B cell (primary cell): ENCODE results near the gene RRP1. TPM values are rescaled to one million over a fixed set of nuclear protein-coding genes. Genes with fewer than 3 reads are reported as not detected.

Experiments
- ATAC-seq: fragments of 200-7000 bp; cut with Tn5 transposase; one replicate; pipeline ENCODE4 v1.10.0; 2021; ENCODE audit warnings: low read depth, mild to moderate bottlenecking, moderate number of reproducible peaks, moderate library complexity
- CTCF ChIA-PET: fragments of 350-600 bp; sonication (Branson Sonifier 250); formaldehyde crosslinking; loops from one replicate; lab custom pipeline; 2021; ENCODE audit warnings: antibody characterized with exemption, inconsistent platforms; lab: Charles Lee
- POLR2A ChIA-PET: fragments of 350-600 bp; sonication (Branson Sonifier 250); formaldehyde crosslinking; loops from one replicate; lab custom pipeline; 2021; ENCODE audit warnings: antibody characterized with exemption; lab: Charles Lee
- DNase-seq: peaks from one replicate; pipeline ENCODE4 v3.0.0; 2013
- H2AFZ ChIP-seq: 2 replicates; pipeline ENCODE4 v1.6.1; 2012; ENCODE audit warnings: mild to moderate bottlenecking, low read depth, low read length; ENCODE audit not compliant: insufficient read depth, poor library complexity, severe bottlenecking
- H3K27ac ChIP-seq, 2 donors: 1 replicate in 1 of 2; 2 replicates in 1 of 2; pipeline ENCODE4 v1.5.1; 2012 to 2013; ENCODE audit warnings: low read length in 2 of 2, mild to moderate bottlenecking in 2 of 2, moderate library complexity in 1 of 2
- H3K27me3 ChIP-seq, 4 experiments: fragments of 200-600 bp in 1 of 4; sonication (generic) in 1 of 4; replicated peaks in 1 of 4; 1 replicate in 2 of 4; 2 replicates in 2 of 4; pipeline versions ENCODE4 v1.6.1 to v1.7.0; 2013 to 2016; ENCODE audit warnings: low read length in 3 of 4, mild to moderate bottlenecking in 2 of 4, mixed read lengths in 1 of 4, moderate library complexity in 1 of 4; ENCODE audit not compliant: insufficient read depth in 4 of 4, control insufficient read depth in 3 of 4; ENCODE audit errors: control extremely low read depth in 1 of 4
- H3K36me3 ChIP-seq, 2 experiments: replicated peaks in 1 of 2; 1 replicate in 1 of 2; 2 replicates in 1 of 2; pipeline versions ENCODE4 v1.6.1 to v1.7.1; 2013; ENCODE audit warnings: low read length in 1 of 2; ENCODE audit not compliant: insufficient read depth in 2 of 2, control insufficient read depth in 1 of 2; ENCODE audit errors: control extremely low read depth in 1 of 2, extremely low read depth in 1 of 2
- H3K4me1 ChIP-seq, 2 donors: fragments of 200-600 bp in 1 of 2; sonication (generic) in 1 of 2; 1 replicate in 1 of 2; 2 replicates in 1 of 2; pipeline versions ENCODE4 v1.5.1 to v1.6.1; 2013 to 2017; ENCODE audit warnings: low read length in 2 of 2; ENCODE audit not compliant: control insufficient read depth in 2 of 2, insufficient read depth in 2 of 2
- H3K4me2 ChIP-seq: replicated peaks from 2 replicates; pipeline ENCODE3; 2012; ENCODE audit warnings: mild to moderate bottlenecking, low read depth, low read length; ENCODE audit not compliant: poor library complexity, severe bottlenecking
- H3K4me3 ChIP-seq, 5 experiments: fragments of 200-600 bp in 1 of 5; sonication (generic) in 1 of 5; 1 replicate in 3 of 5; 2 replicates in 2 of 5; pipeline versions ENCODE4 v1.5.1 to v1.7.0; 2011 to 2016; ENCODE audit warnings: low read length in 4 of 5, mild to moderate bottlenecking in 4 of 5, low read depth in 2 of 5, control low read depth in 1 of 5, moderate library complexity in 1 of 5; ENCODE audit not compliant: insufficient read depth in 1 of 5; ENCODE audit errors: control extremely low read depth in 1 of 5, extremely low read depth in 1 of 5
- H3K79me2 ChIP-seq: fragments of 200-600 bp; sonication (generic); one replicate; pipeline ENCODE4 v1.6.0; 2016; ENCODE audit warnings: low read length; ENCODE audit not compliant: control insufficient read depth, insufficient read depth
- H3K9ac ChIP-seq: fragments of 200-600 bp; sonication (generic); 2 replicates; pipeline ENCODE4 v1.6.1; 2017; ENCODE audit warnings: mild to moderate bottlenecking, low read length, moderate library complexity
- H3K9me3 ChIP-seq, 3 donors: one replicate each; pipeline versions ENCODE4 v1.6.1 to v1.7.1; 2013; ENCODE audit warnings: low read length in 2 of 3; ENCODE audit not compliant: control insufficient read depth in 2 of 3, insufficient read depth in 1 of 3; ENCODE audit errors: control extremely low read depth in 1 of 3
- H4K20me1 ChIP-seq: 2 replicates; pipeline ENCODE4 v1.6.0; 2012; ENCODE audit warnings: mild to moderate bottlenecking, low read length; ENCODE audit not compliant: insufficient read depth, control insufficient read depth, poor library complexity, severe bottlenecking
- H3K27ac Mint-ChIP-seq: one replicate; pipeline ENCODE4 v1.8.0; 2021; ENCODE audit warnings: mixed read lengths
- H3K27me3 Mint-ChIP-seq: one replicate; pipeline ENCODE4 v1.8.0; 2021; ENCODE audit warnings: mixed read lengths
- H3K4me1 Mint-ChIP-seq: one replicate; pipeline ENCODE4 v1.8.0; 2021; ENCODE audit warnings: mixed read lengths
- H3K4me3 Mint-ChIP-seq: one replicate; pipeline ENCODE4 v1.8.0; 2021; ENCODE audit warnings: mixed read lengths
- H3K9me3 Mint-ChIP-seq: one replicate; pipeline ENCODE4 v1.8.0; 2022; ENCODE audit warnings: mixed read lengths; ENCODE audit not compliant: insufficient read depth
- EZH2 ChIP-seq: IDR thresholded peaks from 2 replicates; pipeline ENCODE4 v1.6.1; 2012; ENCODE audit warnings: borderline replicate concordance, low read depth, mild to moderate bottlenecking, moderate library complexity, low read length; ENCODE audit not compliant: insufficient read depth, poor library complexity, severe bottlenecking
- WGBS: methylation state at CpG from one replicate; pipeline ENCODE4 v1.1.5; 2013; ENCODE audit warnings: missing lambda C conversion rate; ENCODE audit not compliant: insufficient coverage; 5-methylcytosine and 5-hydroxymethylcytosine counted together
- intact Hi-C: fragments of 100-400 bp; cut with micrococcal nuclease; formaldehyde crosslinking; loops from one replicate; pipeline ENCODE4 v1.10.0; 2022
- polyA plus RNA-seq: library from polyadenylated mRNA; depleted of rRNA; stranded (reverse); fragments of >200 nt; gene quantifications from 2 replicates; pipeline ENCODE4 v1.2.3, GENCODE V29; 2012
- total RNA-seq, 2 donors: library from RNA; stranded (reverse); fragments of 120-200 nt in 1 of 2; gene quantifications; 1 replicate in 1 of 2; 2 replicates in 1 of 2; pipeline versions ENCODE4 v1.2.3 to v1.2.4, GENCODE V29; 2013 to 2022
- TF ChIP-seq, protein P1 (sequence below): fragments of 200-600 bp; IDR thresholded peaks from one replicate; pipeline ENCODE4 v1.8.0; 2022; ENCODE audit warnings: antibody characterized with exemption, mild to moderate bottlenecking

RRP1 gene
- total and polyA plus RNA-seq, 2 donors (not counting 1 experiment from before 2014, with no cell fraction given) = 9.6 to 27.8 TPM

DNA sequence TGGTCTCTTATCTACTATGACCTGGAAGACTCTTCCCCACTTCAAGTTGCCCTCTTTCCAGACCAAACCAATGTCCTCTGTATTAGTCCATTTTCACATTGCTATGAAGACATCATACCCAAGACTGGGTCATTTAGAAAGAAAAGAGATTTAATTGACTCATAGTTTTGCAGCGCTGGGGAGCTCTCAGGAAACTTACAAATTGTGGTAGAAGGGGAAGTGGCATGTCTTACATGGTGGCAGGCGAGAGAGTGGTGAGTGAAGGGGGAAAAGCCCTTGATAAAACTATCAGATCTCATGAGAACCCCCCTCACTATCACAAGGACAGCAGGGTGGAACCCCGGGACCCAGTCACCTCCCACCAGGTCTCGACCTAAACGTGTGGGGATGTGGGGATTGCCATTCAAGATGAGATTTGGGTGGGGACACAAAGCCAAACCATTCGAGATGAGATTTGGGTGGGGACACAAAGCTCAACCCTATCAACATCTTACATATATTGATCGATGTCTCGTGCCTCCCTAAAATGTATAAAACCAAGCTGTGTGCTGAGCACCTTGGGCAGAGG, 61.4 kb downstream of the RRP1 start:
- peaks cover 16% of the 10 kb centered on the region for H3K4me1 Mint-ChIP-seq
- ATAC-seq (no peak), DNase-seq (no peak)
- H3K27ac Mint-ChIP-seq = no peak overlapping the region
- Histone ChIP-seq H3K27me3 (no peaks in the 10 kb centered on the region), H4K20me1 (no peaks in the 10 kb centered on the region), H3K9me3 (peaks cover 0 to 12% (median 0%) of the 10 kb centered on the region in 3 donors), H3K36me3 (no peaks in the 10 kb centered on the region), H2AFZ (no peak overlapping the region), H3K4me2 (no peak overlapping the region), H3K4me3 (no peak overlapping the region), H3K9ac (no peak overlapping the region), H3K4me1 (peaks cover 9 to 13% of the 10 kb centered on the region in 2 donors), H3K79me2 (no peaks in the 10 kb centered on the region), H3K27ac (no peak overlapping the region)
- H3K9me3 Mint-ChIP-seq = no peaks in the 10 kb centered on the region
- TF ChIP-seq EZH2 = no peak
- TF ChIP-seq, protein P1, sequence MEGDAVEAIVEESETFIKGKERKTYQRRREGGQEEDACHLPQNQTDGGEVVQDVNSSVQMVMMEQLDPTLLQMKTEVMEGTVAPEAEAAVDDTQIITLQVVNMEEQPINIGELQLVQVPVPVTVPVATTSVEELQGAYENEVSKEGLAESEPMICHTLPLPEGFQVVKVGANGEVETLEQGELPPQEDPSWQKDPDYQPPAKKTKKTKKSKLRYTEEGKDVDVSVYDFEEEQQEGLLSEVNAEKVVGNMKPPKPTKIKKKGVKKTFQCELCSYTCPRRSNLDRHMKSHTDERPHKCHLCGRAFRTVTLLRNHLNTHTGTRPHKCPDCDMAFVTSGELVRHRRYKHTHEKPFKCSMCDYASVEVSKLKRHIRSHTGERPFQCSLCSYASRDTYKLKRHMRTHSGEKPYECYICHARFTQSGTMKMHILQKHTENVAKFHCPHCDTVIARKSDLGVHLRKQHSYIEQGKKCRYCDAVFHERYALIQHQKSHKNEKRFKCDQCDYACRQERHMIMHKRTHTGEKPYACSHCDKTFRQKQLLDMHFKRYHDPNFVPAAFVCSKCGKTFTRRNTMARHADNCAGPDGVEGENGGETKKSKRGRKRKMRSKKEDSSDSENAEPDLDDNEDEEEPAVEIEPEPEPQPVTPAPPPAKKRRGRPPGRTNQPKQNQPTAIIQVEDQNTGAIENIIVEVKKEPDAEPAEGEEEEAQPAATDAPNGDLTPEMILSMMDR = no peak
- intact Hi-C loops = no loop called here
- no CpG with 5 or more reads among the region's 8 CpGs for WGBS
- POLR2A ChIA-PET = no interaction called here
- CTCF ChIA-PET = no interaction called here
- H3K4me3 Mint-ChIP-seq = no peak overlapping the region
- H3K27me3 Mint-ChIP-seq = peaks cover 5% of the 10 kb centered on the region

DNA sequence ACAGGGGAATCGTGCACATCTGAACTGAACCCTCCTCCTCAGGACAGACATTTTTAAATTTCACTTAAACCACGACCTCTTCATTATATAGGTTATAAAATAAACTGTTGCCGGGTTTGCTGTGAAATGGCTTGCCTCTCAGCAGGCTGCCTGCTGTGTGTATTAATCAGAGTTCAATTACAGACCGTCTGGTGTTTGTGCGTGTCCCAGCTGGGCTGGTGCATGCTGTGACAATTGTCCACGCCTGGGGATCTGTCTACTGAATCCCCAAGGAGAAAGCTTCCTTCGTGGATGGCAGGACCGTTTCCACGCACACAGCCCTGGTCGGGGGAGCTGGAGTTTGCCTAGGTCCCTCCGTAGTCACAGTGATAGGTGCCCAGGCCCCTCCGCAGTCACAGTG, 62.2 kb downstream of the RRP1 start:
- peaks cover 5% of the 10 kb centered on the region for H3K27me3 Mint-ChIP-seq
- no peaks in the 10 kb centered on the region for H3K9me3 Mint-ChIP-seq
- no peak for DNase-seq
- H3K27me3 ChIP-seq = no peaks in the 10 kb centered on the region
- no peak overlapping the region for H3K27ac Mint-ChIP-seq
- ChIA-PET POLR2A (no interaction called here), CTCF (no interaction called here)
- no peak overlapping the region for H2AFZ ChIP-seq
- no peak overlapping the region for H3K27ac ChIP-seq
- H3K4me3 ChIP-seq = no peak overlapping the region
- no peak overlapping the region for H3K4me2 ChIP-seq
- H3K4me1 Mint-ChIP-seq = peaks cover 18% of the 10 kb centered on the region
- no peaks in the 10 kb centered on the region for H4K20me1 ChIP-seq
- ATAC-seq = no peak
- no peak overlapping the region for H3K4me3 Mint-ChIP-seq
- no peaks in the 10 kb centered on the region for H3K79me2 ChIP-seq
- no peaks in the 10 kb centered on the region for H3K36me3 ChIP-seq
- intact Hi-C loops = no loop called here
- TF ChIP-seq, protein P1 = no peak
- TF ChIP-seq EZH2 = no peak
- 93% methylated on average over 9 of the region's 12 CpGs for WGBS
- H3K9ac ChIP-seq = no peak overlapping the region
- peaks cover 0 to 12% (median 0%) of the 10 kb centered on the region in 3 donors for H3K9me3 ChIP-seq
- peaks cover 9 to 16% of the 10 kb centered on the region in 2 donors for H3K4me1 ChIP-seq
